Tibial nerve (tissue), 4 donors: ENCODE data around the gene KLC1. TPM values are rescaled to one million over a fixed set of nuclear protein-coding genes. Genes with fewer than 3 reads are reported as not detected.

Experiments
- DNase-seq, 2 donors: peaks; one replicate each; pipeline ENCODE4 v3.0.0-alpha.2; 2019; ENCODE audit warnings: low spot score in 2 of 2
- H3K27ac ChIP-seq, 4 donors: fragments of 200-600 bp; sonication (generic) in 3 of 4; one replicate each; pipeline ENCODE4 v1.5.1; 2017 to 2019; ENCODE audit warnings: mild to moderate bottlenecking in 1 of 4
- H3K27me3 ChIP-seq, 2 donors: fragments of 200-600 bp; sonication (generic) in 1 of 2; one replicate each; pipeline versions ENCODE4 v1.5.1 to v1.6.0; 2017 to 2019
- H3K36me3 ChIP-seq, 3 donors: fragments of 200-600 bp; sonication (generic); one replicate each; pipeline ENCODE4 v1.5.1; 2018 to 2019
- H3K4me1 ChIP-seq, 4 donors: fragments of 200-600 bp; sonication (generic) in 3 of 4; one replicate each; pipeline ENCODE4 v1.5.1; 2017 to 2019
- H3K4me3 ChIP-seq, 4 donors: fragments of 200-600 bp; sonication (generic) in 3 of 4; one replicate each; pipeline ENCODE4 v1.5.1; 2017 to 2019; ENCODE audit warnings: mild to moderate bottlenecking in 1 of 4, moderate library complexity in 1 of 4
- H3K9me3 ChIP-seq, 4 donors: fragments of 200-600 bp; sonication (generic) in 3 of 4; one replicate each; pipeline ENCODE4 v1.5.1; 2017 to 2019
- EP300 ChIP-seq, 2 donors: sonication (generic); formaldehyde crosslinking; IDR thresholded peaks; one replicate each; pipeline ENCODE4 v1.6.1; 2017; ENCODE audit warnings: antibody characterized with exemption in 2 of 2, mild to moderate bottlenecking in 1 of 2
- POLR2A ChIP-seq, 2 donors: fragments of 450-650 bp; IDR thresholded peaks; one replicate each; pipeline ENCODE4 v1.6.1; 2017; ENCODE audit warnings: antibody characterized with exemption in 2 of 2, mild to moderate bottlenecking in 2 of 2, moderate library complexity in 2 of 2
- WGBS, 2 donors: methylation state at CpG; one replicate each; pipeline ENCODE4 v1.1.5; 2018; 5-methylcytosine and 5-hydroxymethylcytosine counted together
- total RNA-seq, 4 donors: library from RNA; depleted of rRNA; stranded (reverse); fragments of >200 nt; gene quantifications; one replicate each; pipeline ENCODE4 v1.1.0, GENCODE V29; 2016
- TF ChIP-seq, protein P1 (sequence below), 5 experiments: fragments of 200-600 bp in 3 of 5; fragments of 450-650 bp in 2 of 5; sonication (generic) in 3 of 5; IDR thresholded peaks; one replicate each; pipeline ENCODE4 v1.5.1; 2016 to 2019; ENCODE audit warnings: antibody characterized with exemption in 5 of 5, mild to moderate bottlenecking in 3 of 5, moderate library complexity in 2 of 5

Gene KLC1
- total RNA-seq, 4 donors from 2014 or later: 402 to 561 (median 495) TPM

- Histone ChIP-seq H3K27me3 (no peaks in the 10 kb centered on the region), H3K9me3 (no peaks in the 10 kb centered on the region), H3K27ac (peak overlapping the region in 2 of 4 donors; percentile 8 to 58), H3K4me3 (no peak overlapping the region), H3K4me1 (peaks cover 0 to 55% (median 16%) of the 10 kb centered on the region in 4 donors), H3K36me3 (peaks cover 0 to 66% (median 40%) of the 10 kb centered on the region in 3 donors)
- TF ChIP-seq, protein P1, sequence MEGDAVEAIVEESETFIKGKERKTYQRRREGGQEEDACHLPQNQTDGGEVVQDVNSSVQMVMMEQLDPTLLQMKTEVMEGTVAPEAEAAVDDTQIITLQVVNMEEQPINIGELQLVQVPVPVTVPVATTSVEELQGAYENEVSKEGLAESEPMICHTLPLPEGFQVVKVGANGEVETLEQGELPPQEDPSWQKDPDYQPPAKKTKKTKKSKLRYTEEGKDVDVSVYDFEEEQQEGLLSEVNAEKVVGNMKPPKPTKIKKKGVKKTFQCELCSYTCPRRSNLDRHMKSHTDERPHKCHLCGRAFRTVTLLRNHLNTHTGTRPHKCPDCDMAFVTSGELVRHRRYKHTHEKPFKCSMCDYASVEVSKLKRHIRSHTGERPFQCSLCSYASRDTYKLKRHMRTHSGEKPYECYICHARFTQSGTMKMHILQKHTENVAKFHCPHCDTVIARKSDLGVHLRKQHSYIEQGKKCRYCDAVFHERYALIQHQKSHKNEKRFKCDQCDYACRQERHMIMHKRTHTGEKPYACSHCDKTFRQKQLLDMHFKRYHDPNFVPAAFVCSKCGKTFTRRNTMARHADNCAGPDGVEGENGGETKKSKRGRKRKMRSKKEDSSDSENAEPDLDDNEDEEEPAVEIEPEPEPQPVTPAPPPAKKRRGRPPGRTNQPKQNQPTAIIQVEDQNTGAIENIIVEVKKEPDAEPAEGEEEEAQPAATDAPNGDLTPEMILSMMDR (IDR thresholded peaks at IDR 0.05): no peak
- TF ChIP-seq POLR2A (IDR thresholded peaks at IDR 0.05) (no peak), EP300 (IDR thresholded peaks at IDR 0.05) (no peak)
- no peak for DNase-seq
- WGBS, 2 donors: 74 to 76% methylated on average over 4 of the region's 4 CpGs
These were observed 27.2 kb downstream of the KLC1 start for GRCh38 chr14:103656031-103656755.

- TF ChIP-seq EP300 (IDR thresholded peaks at IDR 0.05): no peak
- TF ChIP-seq POLR2A (IDR thresholded peaks at IDR 0.05): no peak
- TF ChIP-seq, protein P1 (IDR thresholded peaks at IDR 0.05): no peak
- 33 to 84% methylated on average over 1 of the region's 1 CpG for WGBS, 2 donors
- DNase-seq: no peak
- H3K9me3 ChIP-seq: no peaks in the 10 kb centered on the region
- H3K36me3 ChIP-seq: peaks cover 0 to 71% (median 40%) of the 10 kb centered on the region in 3 donors
- H3K4me3 ChIP-seq: no peak overlapping the region
- H3K27me3 ChIP-seq: no peaks in the 10 kb centered on the region
- peaks cover 0 to 49% (median 14%) of the 10 kb centered on the region in 4 donors for H3K4me1 ChIP-seq
- H3K27ac ChIP-seq: no peak overlapping the region
These were observed 27.7 kb downstream of the KLC1 start for GRCh38 chr14:103656756-103657133.

DNA sequence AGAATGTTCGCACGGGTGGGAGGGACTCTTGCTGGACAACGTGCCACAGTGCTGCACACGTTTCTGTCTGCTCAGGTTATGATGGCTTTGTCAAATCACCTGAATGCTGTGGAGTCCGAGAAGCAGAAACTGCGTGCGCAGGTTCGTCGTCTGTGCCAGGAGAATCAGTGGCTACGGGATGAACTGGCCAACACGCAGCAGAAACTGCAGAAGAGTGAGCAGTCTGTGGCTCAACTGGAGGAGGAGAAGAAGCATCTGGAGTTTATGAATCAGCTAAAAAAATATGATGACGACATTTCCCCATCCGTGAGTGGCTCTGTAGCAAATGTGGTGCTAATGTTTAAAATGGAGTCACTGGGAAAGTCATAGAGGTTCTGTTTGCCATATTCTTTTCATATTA lies 28.5 kb downstream of the KLC1 start:
- no peak for TF ChIP-seq POLR2A (IDR thresholded peaks at IDR 0.05)
- TF ChIP-seq, protein P1 (IDR thresholded peaks at IDR 0.05): no peak
- TF ChIP-seq EP300 (IDR thresholded peaks at IDR 0.05): no peak
- DNase-seq: no peak
- 82 to 83% methylated on average over 13 of the region's 13 CpGs for WGBS, 2 donors
- Histone ChIP-seq H3K36me3 (peaks cover 0 to 78% (median 40%) of the 10 kb centered on the region in 3 donors), H3K4me1 (peaks cover 0 to 42% (median 12%) of the 10 kb centered on the region in 4 donors), H3K27me3 (no peaks in the 10 kb centered on the region), H3K4me3 (no peak overlapping the region), H3K27ac (no peak overlapping the region), H3K9me3 (no peaks in the 10 kb centered on the region)

DNA sequence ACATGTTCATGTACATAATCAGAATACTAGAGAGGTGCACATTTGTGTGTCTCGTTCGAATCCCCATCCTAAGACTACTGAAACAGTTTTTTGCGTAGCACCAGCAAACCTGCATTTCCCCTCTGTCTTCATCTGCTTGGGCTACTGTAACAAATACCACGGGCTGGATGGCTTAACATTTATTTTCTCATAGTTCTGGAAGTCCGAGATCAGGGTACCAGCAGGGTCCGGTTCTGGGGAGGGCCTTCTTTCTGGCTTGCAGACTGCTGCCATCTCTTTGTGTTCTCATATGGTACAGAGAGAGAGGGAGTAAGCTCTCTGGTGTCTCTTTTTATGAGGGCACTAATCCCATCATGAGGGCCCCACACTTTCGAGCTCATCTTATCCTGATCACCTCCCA lies 30.6 kb downstream of the KLC1 start:
- TF ChIP-seq, protein P1 (IDR thresholded peaks at IDR 0.05): no peak
- TF ChIP-seq POLR2A (IDR thresholded peaks at IDR 0.05) (no peak), EP300 (IDR thresholded peaks at IDR 0.05) (no peak)
- Histone ChIP-seq H3K27me3 (no peaks in the 10 kb centered on the region), H3K9me3 (no peaks in the 10 kb centered on the region), H3K36me3 (peaks cover 0 to 97% (median 40%) of the 10 kb centered on the region in 3 donors), H3K4me3 (no peak overlapping the region), H3K27ac (no peak overlapping the region), H3K4me1 (peaks cover 0 to 36% (median 4%) of the 10 kb centered on the region in 4 donors)
- DNase-seq: no peak
- WGBS, 2 donors: 86 to 88% methylated on average over 7 of the region's 7 CpGs

GRCh38 chr14:103662029-103662428 lies 33.0 kb downstream of the KLC1 start:
- no peaks in the 10 kb centered on the region for H3K9me3 ChIP-seq
- no peak overlapping the region for H3K4me3 ChIP-seq
- H3K27ac ChIP-seq: no peak overlapping the region
- H3K36me3 ChIP-seq: peaks cover under 1 to 97% (median 19%) of the 10 kb centered on the region in 3 donors
- TF ChIP-seq EP300 (IDR thresholded peaks at IDR 0.05) (no peak), POLR2A (IDR thresholded peaks at IDR 0.05) (no peak)
- TF ChIP-seq, protein P1 (IDR thresholded peaks at IDR 0.05): no peak
- WGBS, 2 donors: 81 to 82% methylated on average over 10 of the region's 10 CpGs
- no peak for DNase-seq
- no peaks in the 10 kb centered on the region for H3K27me3 ChIP-seq
- H3K4me1 ChIP-seq: peaks cover 0 to 26% (median 4%) of the 10 kb centered on the region in 4 donors
